A172 (cell line): ENCODE data around the gene LAMB4. TPM values are rescaled to one million over a fixed set of nuclear protein-coding genes. Genes with fewer than 3 reads are reported as not detected.

Experiments used
- DNase-seq: peaks from one replicate; pipeline ENCODE4 v3.0.0-alpha.2; 2015; ENCODE audit warnings: low spot score
- total RNA-seq: library from RNA; depleted of rRNA; stranded (reverse); fragments of >200 nt; shearing (Covaris generic); gene quantifications from 2 replicates; pipeline ENCODE4 v1.2.3, GENCODE V29; 2014

LAMB4 gene
- total RNA-seq, 1 experiment from 2014 or later, result not detected

DNA sequence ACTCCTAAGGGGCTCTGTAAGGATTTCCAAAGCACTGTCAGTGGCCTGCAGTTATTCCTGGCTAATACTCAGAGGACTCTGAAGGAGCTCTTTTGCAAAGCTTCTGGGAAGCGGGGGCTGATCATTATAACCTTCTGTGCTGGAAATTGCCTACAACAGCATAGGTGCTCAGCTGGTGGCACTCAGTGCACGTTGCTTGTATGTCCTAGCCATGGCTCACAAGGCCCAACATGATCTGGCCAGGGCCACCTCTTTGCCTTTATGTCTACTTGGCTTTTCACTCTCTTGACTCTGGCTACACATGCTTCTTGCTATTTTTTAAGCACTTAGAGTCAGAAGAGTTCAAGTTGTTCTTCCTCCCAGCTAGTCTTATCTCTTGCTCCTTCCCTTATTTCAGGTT is 17.5 kb downstream of the LAMB4 start:
- no peak for DNase-seq

- DNase-seq, result no peak
These were observed 20.8 kb downstream of the LAMB4 start for GRCh38 chr7:108109221-108109908.

- no peak for DNase-seq
These were observed 22.0 kb downstream of the LAMB4 start for GRCh38 chr7:108108131-108108530.

DNA sequence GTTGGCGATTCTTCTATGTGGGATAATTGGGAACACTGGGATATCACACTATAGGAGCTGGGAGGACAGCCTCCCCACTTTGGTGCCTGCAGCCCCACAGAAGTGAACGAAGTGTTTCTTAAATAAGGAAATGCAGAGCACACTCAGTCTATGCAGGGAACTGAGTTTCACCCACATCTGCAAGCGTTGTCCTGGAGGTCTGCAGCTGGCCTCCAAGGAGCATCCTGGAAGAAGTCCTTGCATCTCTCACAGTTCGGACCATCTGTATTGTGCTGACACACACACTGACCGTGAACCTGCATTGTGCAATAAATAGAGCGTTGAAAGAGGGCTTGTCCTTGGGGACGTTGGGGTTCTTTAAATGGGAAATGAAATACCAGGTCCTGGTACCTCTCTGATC is 25.8 kb downstream of the LAMB4 start:
- no peak for DNase-seq

DNA sequence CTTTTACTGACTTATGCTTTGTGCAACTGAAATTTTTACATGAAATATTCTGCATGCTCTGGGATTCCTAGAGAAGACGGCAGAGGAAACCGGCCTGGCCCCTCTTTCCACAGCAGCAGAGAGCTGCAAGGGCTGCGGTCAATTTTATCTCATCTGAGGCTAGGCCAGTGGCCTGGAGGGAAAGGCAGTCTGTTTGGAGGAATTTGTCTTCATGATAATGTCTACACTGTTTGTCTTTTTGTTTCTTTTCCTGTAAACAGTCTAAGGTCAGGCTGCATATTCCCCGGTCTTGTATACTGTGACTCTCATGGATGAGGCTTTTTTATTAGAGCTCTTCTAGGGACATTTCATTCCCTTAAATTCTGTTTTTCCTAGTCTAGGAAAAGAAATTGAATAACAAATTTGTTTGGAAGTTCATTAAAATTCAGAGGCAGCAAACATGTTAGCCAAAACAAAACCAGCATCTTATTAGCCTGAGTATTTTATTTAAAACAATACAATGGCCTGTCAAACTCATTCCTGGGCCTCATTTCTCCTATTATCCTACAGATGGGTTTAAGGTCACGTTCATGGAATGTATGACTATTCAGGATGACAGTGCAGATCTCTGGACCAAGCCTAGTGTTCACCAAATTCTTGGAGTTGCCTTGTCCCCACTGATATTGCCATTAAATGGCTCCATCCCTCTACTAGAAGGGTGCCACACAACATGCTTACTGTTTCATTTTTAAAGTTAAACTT is 26.4 kb downstream of the LAMB4 start:
- no peak for DNase-seq

DNA sequence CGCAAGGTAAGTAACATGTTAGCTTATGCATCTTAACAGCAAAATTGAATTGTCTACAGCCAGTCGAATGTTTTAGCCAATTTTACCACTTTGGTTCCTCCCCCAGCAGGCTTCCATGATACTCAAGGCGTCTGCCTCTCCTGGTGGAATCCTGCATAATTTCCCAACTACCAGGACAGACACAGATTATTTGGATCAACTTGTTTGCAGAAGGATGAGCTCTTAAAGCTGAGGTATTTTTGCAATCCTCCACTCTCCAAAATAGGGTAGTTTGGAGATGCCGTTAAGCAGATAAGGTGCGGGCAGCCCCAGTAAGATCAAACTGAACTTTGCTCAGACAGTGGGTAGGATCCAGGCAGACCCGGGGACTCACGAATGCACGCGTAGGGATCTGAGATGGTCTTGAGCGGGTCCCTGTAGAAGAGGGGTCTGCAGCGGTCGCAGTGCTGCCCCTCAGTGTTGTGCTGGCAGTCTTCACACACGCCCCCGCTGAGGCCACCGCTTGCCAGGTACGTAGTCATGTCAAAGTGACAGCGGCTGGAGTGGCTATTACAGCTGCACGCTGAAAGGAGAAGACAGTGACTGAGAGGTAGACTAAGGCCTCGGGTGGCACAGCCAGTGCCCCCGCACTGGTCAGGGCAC is 27.4 kb downstream of the LAMB4 start:
- no peak for DNase-seq

DNA sequence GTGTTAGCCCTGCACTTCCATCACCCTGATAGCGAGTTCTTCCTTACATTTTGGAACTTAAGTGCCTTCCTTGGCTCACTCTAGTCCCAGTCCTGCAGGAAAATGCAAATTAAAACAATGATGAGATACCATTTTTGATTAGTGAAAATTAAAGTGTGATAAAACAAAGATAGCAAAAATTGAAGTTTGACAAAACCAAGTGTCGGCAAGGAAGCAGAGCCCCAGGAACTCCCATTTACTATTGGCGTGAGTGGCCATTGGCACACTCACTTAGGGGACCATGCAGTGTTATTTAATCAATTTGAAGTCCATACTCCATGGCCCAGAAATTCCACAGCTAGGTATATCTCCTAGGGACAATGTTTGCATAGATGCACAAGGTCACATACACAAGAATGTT is 28.4 kb downstream of the LAMB4 start:
- no peak for DNase-seq

DNA sequence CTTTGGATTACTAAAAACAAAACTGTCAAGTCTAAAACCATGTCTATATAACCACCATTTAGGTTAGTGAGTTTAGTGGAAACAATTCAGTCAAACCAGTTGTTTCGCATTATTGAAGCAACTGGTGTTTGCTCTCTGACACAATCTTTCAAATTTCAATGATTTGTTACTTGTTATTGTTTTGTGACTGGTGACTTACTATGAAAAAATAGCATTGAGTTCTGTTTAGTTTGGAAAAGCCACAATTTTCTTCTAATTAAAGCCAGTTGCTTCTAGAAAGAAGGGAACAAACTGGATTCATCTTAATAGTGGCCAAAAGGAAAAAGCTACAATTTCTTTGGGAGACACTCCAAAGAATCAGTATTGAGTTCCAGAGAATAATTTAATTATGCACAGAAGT is 30.4 kb downstream of the LAMB4 start:
- no peak for DNase-seq

DNA sequence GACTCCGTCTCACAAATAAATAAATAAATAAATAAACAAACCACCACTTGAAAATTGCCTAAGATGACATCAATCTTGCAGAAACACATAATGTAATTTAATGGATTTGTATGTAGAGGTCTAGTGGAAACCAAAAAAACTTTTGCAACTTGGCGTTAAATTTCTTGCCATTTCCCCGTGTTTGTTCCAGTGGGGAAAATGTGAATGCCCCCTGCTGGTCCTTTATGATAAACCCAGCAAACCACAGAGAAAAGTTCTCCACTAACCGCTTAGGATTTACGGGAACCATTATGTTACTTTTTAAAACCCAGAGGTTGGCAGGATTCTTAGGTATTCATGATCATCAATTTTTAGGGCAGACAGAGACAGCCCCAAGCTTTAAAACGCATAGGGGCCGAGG is 32.5 kb downstream of the LAMB4 start:
- peak; percentile 27 for DNase-seq

DNA sequence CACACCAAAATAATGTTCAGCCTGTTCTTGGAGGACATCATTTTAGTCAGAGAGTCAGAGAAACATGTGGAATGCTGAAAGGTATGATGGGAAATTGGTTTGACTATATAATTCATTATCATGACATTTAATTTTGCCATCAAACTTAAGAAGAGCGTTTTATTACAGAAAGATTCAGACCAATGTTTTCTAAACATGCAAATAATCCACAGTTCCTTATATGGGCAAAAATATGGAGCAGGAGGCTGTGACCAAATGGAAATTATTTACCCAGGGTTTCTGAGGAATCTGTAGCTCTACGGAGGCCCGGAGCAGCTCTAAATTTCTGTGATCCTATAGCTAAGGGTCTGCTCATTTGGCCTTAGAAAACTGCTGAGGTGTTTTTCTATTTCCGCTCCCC is 33.2 kb downstream of the LAMB4 start:
- no peak for DNase-seq

- DNase-seq, result peak; percentile 90
These were observed 35.0 kb downstream of the LAMB4 start for GRCh38 chr7:108094933-108095710.

GRCh38 chr7:108094346-108094745 is 35.8 kb downstream of the LAMB4 start:
- no peak for DNase-seq

DNA sequence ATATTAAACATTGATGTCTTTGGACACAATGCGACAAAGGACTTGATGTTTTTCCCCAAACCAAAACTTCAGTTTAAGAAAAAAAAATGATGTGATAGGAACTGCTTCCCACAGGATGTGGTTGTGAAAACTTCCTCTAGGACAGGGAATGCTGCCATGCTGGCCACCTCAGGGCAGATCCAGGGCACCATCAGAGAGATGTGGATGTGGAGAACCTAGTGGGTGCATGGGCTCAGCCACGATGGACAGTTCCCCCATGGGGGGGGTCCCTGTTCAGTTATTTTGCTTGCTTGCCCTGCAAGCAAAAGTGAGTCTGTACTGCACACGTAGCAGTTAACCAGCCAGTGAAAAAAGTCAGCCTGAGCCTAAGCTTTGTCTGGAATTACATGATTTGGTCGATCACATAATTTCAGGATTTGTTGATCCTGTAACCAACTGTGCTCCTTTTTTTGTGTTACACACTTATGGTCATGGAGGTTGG is 36.3 kb downstream of the LAMB4 start:
- DNase-seq, result peak; percentile 37

- DNase-seq, result no peak
These were observed 36.8 kb downstream of the LAMB4 start for GRCh38 chr7:108093341-108093740.

GRCh38 chr7:108091461-108091831 is 38.7 kb downstream of the LAMB4 start:
- no peak for DNase-seq

DNA sequence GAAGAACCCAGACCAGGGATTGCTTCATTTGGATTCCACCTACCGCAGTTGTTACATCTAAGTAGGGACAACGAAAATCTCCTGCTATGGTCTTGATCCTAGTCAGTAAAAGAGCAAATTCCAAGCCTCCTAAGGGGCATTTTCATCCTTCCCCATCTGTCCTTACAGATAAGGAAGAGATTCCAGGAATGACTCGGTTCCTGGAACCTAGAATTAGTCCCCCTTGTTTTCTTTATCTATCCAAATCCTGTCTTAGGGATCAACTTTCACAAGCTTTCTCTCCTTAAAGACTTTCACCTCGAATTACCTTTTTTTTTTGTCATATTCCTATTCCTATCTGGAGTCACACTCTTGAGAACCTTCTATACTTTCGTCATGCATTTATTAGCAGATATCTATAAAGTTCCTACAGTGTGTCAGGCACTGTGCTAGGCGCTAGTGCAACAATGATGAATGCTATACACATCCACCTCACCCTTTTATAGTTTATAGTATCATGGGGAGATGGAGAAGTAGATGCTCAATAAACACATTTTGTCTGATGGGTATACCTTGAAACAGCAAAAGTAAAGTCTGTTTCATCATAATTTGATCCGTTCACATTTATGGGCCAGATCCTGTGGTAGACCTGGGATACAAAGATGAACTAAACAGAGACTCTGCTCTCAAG is 39.2 kb downstream of the LAMB4 start:
- DNase-seq, result no peak

DNA sequence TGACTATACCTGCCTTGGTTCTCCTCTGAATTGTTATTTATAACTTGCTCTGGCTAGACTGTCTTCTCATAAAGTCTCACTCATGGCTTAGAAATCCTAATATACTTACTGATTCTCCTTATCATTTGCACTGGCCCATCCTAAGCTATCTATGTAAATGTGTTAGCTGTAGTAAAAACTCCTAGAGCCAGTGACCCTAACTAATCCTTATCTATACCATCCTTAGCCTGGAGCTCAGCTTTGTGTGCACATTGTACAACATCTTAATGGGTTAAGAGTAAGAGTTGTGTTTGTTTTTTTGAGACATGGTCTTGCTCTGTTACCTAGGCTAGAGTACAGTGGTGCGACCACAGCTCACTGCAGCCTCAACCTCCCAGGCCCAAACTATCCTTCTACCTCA is 40.8 kb downstream of the LAMB4 start:
- DNase-seq, result no peak

- DNase-seq, result peak; percentile 26
These were observed 41.4 kb downstream of the LAMB4 start for GRCh38 chr7:108088729-108089128.

DNA sequence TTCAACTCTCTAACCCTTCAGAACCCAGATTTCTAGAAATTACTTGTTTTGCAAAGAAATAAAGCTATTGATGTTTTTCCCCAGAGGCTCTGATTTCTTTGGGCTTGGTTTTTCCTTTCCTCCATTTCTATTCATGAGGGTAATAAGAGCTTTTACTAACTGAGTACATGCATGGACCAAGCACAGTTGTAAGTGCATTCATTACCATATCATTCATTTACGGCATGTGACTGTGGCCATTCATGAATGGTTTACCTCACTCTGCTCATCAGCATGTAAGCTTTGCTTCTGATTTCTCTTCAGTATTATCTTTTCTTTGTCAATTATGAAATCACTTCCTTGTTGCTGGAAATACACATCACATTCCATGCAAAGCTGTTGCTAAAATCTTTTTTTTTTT is 42.4 kb downstream of the LAMB4 start:
- DNase-seq, result no peak

DNA sequence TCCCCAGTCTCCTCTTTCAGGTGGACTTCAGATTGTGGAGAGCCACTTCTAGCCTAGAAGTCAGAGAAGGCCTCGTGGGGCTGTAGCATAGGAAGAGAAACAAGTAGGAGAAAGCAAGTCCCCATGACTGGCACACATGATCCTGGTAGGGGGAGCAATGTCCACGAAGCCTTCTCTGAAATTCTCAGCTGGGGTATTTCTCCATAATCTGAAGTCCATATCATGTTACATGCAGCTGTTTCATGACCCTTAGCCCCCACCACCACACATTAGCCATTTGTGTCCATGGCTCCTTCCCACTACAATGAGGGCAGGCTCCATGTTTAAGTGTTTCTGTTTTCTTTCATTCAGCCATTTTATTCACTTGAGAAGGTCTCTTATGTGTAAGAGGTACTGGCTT is 43.2 kb downstream of the LAMB4 start:
- DNase-seq, result no peak

GRCh38 chr7:108086546-108086945 is 43.6 kb downstream of the LAMB4 start:
- DNase-seq, result no peak

GRCh38 chr7:108083980-108084379 is 46.2 kb downstream of the LAMB4 start:
- DNase-seq, result peak; percentile 80
